K562 (cell line): Measurements from ENCODE around the gene SLC26A11. TPM values are rescaled to one million over a fixed set of nuclear protein-coding genes. Genes with fewer than 3 reads are reported as not detected.

Experiments
- ATAC-seq: fragments of 200-7000 bp; cut with Tn5 transposase; 3 replicates; pipeline ENCODE4 v1.9.1; 2020; ENCODE audit warnings: moderate library complexity
- BruUV-seq: library from RNA; stranded (reverse); fragments of 400-500 nt; replicated peaks from 2 replicates; lab custom pipeline; 2021; lab: Mats Ljungman, UMichigan
- CTCF ChIA-PET: fragments of 300-600 bp; formaldehyde crosslinking; extraction: SDS; loops from one replicate; lab custom pipeline; 2021; ENCODE audit warnings: low intra/inter-chr PET ratio; lab: Yijun Ruan, JAX
- POLR2A ChIA-PET: fragments of 300-600, 350-650 bp; sonication (Branson Sonifier 250); formaldehyde crosslinking; extraction: SDS; loops from one replicate; lab custom pipeline; 2021; ENCODE audit warnings: antibody characterized with exemption, inconsistent platforms; lab: Yijun Ruan, JAX
- DNase-seq, 4 experiments: peaks; one replicate each; pipeline versions ENCODE4 v3.0.0 to v3.0.0-alpha.2; 2011 to 2018; ENCODE audit warnings: low spot score in 3 of 4, mixed read lengths in 3 of 4; ENCODE audit errors: extremely low read depth in 1 of 4
- FAIRE-seq: peaks from 2 replicates; lab custom pipeline; 2011; peaks lifted over from hg19 to GRCh38; lab: Jason Lieb, UNC
- H2AFZ ChIP-seq: 2 replicates; pipeline ENCODE4 v1.6.0; 2011; ENCODE audit warnings: low read depth, low read length, control low read depth, inconsistent platforms
- H3K27ac ChIP-seq: fragments of 200-600 bp; 3 replicates; pipeline ENCODE4 v1.8.0; 2011; ENCODE audit warnings: low read depth, mild to moderate bottlenecking, control low read depth, inconsistent platforms, low read length, moderate library complexity, mixed read lengths; ENCODE audit errors: extremely low read depth
- H3K27me3 ChIP-seq, 2 experiments: fragments of 300-600 bp in 1 of 2; 2 replicates in 1 of 2; 3 replicates in 1 of 2; pipeline versions ENCODE4 v1.6.0 to v1.8.0; 2011; ENCODE audit warnings: inconsistent platforms in 2 of 2, low read length in 2 of 2, mild to moderate bottlenecking in 1 of 2, mixed read lengths in 1 of 2, moderate library complexity in 1 of 2; ENCODE audit not compliant: control insufficient read depth in 2 of 2, insufficient read depth in 2 of 2
- H3K36me3 ChIP-seq: fragments of 300-600 bp; 3 replicates; pipeline ENCODE4 v1.8.0; 2011; ENCODE audit warnings: mild to moderate bottlenecking, low read length, inconsistent platforms; ENCODE audit not compliant: control insufficient read depth, insufficient read depth
- H3K4me1 ChIP-seq, 2 experiments: fragments of 200-600 bp in 1 of 2; replicated peaks in 1 of 2; 2 replicates in 1 of 2; 3 replicates in 1 of 2; pipeline versions ENCODE4 v1.5.1 to v1.8.0; 2011; ENCODE audit warnings: inconsistent platforms in 2 of 2, low read length in 2 of 2, mild to moderate bottlenecking in 1 of 2, mixed read lengths in 1 of 2, moderate library complexity in 1 of 2; ENCODE audit not compliant: control insufficient read depth in 2 of 2, insufficient read depth in 2 of 2
- H3K4me2 ChIP-seq: 2 replicates; pipeline ENCODE4 v1.6.1; 2011; ENCODE audit warnings: low read length, control low read depth, inconsistent platforms, mixed read lengths; ENCODE audit not compliant: insufficient read depth
- H3K4me3 ChIP-seq: fragments of 200-600 bp; sonication (generic), shearing (Covaris generic); 2 replicates; pipeline ENCODE4 v1.5.1; 2016; ENCODE audit warnings: control low read depth, inconsistent platforms
- H3K79me2 ChIP-seq: fragments of 200-600 bp; 3 replicates; pipeline ENCODE4 v1.8.0; 2011; ENCODE audit warnings: low read length, inconsistent platforms; ENCODE audit not compliant: control insufficient read depth, insufficient read depth
- H3K9ac ChIP-seq, 2 experiments: 2 replicates each; pipeline versions ENCODE4 v1.6.0 to v1.6.1; 2011; ENCODE audit warnings: low read depth in 2 of 2, low read length in 2 of 2, control low read depth in 1 of 2, inconsistent platforms in 1 of 2, mild to moderate bottlenecking in 1 of 2, mixed read lengths in 1 of 2; ENCODE audit not compliant: insufficient read depth in 1 of 2
- H3K9me1 ChIP-seq: one replicate; pipeline ENCODE4 v1.6.0; 2011; ENCODE audit warnings: inconsistent platforms, mild to moderate bottlenecking, low read length, moderate library complexity; ENCODE audit not compliant: control insufficient read depth, insufficient read depth
- H3K9me3 ChIP-seq: replicated peaks from 2 replicates; pipeline ENCODE4 v1.5.1; 2011; ENCODE audit warnings: low read depth, low read length, inconsistent platforms; ENCODE audit not compliant: control insufficient read depth, insufficient read depth
- H4K20me1 ChIP-seq: replicated peaks from 2 replicates; pipeline ENCODE4 v1.6.1; 2011; ENCODE audit warnings: low read length, inconsistent platforms, mixed read lengths; ENCODE audit not compliant: control insufficient read depth, insufficient read depth
- COPS2 ChIP-seq: fragments of 450-650 bp; conservative IDR thresholded peaks from 2 replicates; pipeline ENCODE4 v1.6.1; 2016; ENCODE audit warnings: mild to moderate bottlenecking, moderate library complexity
- RAD21 ChIP-seq, 2 experiments: fragments of 250-450 bp in 1 of 2; fragments of 450-650 bp in 1 of 2; sonication (Bioruptor Pico) in 1 of 2; formaldehyde crosslinking in 1 of 2; IDR thresholded peaks in 1 of 2; conservative IDR thresholded peaks in 1 of 2; 2 replicates each; pipeline versions ENCODE4 v1.4.0 to v1.8.0; 2020 to 2022; ENCODE audit warnings: mild to moderate bottlenecking in 2 of 2, moderate library complexity in 1 of 2
- RCOR1 ChIP-seq, 2 experiments: IDR thresholded peaks; 2 replicates each; pipeline ENCODE4 v1.6.1; 2012; ENCODE audit warnings: low read depth in 2 of 2, low read length in 2 of 2, borderline replicate concordance in 1 of 2, improper control_type of control experiment in 1 of 2
- RFX1 ChIP-seq: fragments of 450-650 bp; IDR thresholded peaks from 2 replicates; pipeline ENCODE4 v1.6.1; 2016; ENCODE audit warnings: mild to moderate bottlenecking, moderate library complexity
- WGBS: fragments of 100-300 bp; shearing (Covaris generic); methylation state at CpG from one replicate; pipeline ENCODE4 v1.1.6; 2016; ENCODE audit warnings: low coverage, mixed read lengths; ENCODE audit not compliant: insufficient coverage; ENCODE audit errors: missing lambda C conversion rate; 5-methylcytosine and 5-hydroxymethylcytosine counted together
- in situ Hi-C: fragments of 300-500 bp; cut with MboI; formaldehyde crosslinking; loops from 4 replicates; pipeline ENCODE4 v1.15.0; 2018; ENCODE audit warnings: inconsistent platforms, mixed read lengths
- intact Hi-C: fragments of 100-400 bp; cut with micrococcal nuclease; formaldehyde crosslinking; loops from 2 replicates; pipeline ENCODE4 v1.14.2; 2022
- polyA plus RNA-seq, 8 experiments: library from polyadenylated mRNA; depleted of rRNA in 4 of 8; stranded (reverse) in 5 of 8; unstranded in 3 of 8; fragments of >200 nt; fragmentation: Nextera tagmentation in 2 of 8; fragmentation: Illumina TruSeq in 1 of 8; extraction: Ambion mirVana in 2 of 8; extraction: Trizol in 1 of 8; gene quantifications; 2 replicates each; pipeline versions ENCODE4 v1.2.1 to v1.2.3, GENCODE V29; 2011 to 2014; ENCODE audit warnings: inconsistent platforms in 1 of 8, missing spikeins in 1 of 8
- total RNA-seq, 7 experiments: library from RNA; depleted of rRNA in 6 of 7; stranded (reverse); fragments of >200 nt in 6 of 7; fragmentation: Illumina TruSeq in 2 of 7; extraction: Trizol in 2 of 7; gene quantifications; 2 replicates each; pipeline versions ENCODE4 v1.2.1 to v1.2.3, GENCODE V29; 2011 to 2021; ENCODE audit warnings: low replicate concordance in 1 of 7
- TF ChIP-seq, protein P1 (sequence below), 3 experiments: IDR thresholded peaks in 2 of 3; conservative IDR thresholded peaks in 1 of 3; 2 replicates each; pipeline ENCODE4 v1.5.1; 2011 to 2012; ENCODE audit warnings: low read length in 3 of 3, mild to moderate bottlenecking in 3 of 3, control low read depth in 2 of 3, improper control_type of control experiment in 1 of 3, inconsistent platforms in 1 of 3, low read depth in 1 of 3, mixed read lengths in 1 of 3, moderate library complexity in 1 of 3; ENCODE audit not compliant: insufficient read depth in 2 of 3

SLC26A11 gene
- total and polyA plus RNA-seq, 9 of the 15 experiments (the other 6 are each of a cell fraction or from before 2014, with no cell fraction given): 0.06 to 3.1 (median 1.2) TPM; not detected in 1

DNA sequence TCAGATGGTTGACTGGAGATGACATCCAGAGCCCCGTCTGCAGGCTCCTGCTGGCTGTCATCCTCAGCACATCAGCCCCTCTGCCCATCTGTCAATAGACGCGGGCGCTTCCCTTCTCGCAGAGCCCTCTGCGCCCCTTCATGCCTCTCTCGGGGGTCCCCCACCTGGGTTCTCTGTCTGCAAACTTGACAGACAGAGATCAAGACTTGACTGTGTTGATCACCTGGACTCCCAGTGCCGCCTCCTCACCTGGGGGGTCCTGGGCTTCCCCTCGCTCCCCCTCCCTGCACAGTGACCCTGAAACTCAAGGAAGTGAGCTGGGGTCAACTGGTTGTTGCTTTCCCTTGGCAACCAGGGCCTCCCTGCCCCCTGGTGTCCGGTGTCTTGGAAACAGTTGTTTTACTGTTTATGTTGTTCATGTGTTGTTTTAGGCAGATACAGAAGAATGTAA, 72.3 kb downstream of the SLC26A11 start:
- no peak overlapping the region for H2AFZ ChIP-seq
- in situ Hi-C loops: no loop called here
- ATAC-seq (no peak), FAIRE-seq (no peak), DNase-seq (peak in 1 of 4 experiments; percentile 2)
- TF ChIP-seq RAD21 (CRISPR knock-in tag; conservative IDR thresholded peaks at IDR 0.05 in 1 of 2, IDR thresholded peaks at IDR 0.05 in 1 of 2) (peak in 1 of 2 experiments; percentile 34; a peak in 1 of 4 replicates), COPS2 (no peak), RFX1 (peak; percentile 16; the same call in 1 of the 2 replicates), RCOR1 (IDR thresholded peaks at IDR 0.05; ENCODE audit: borderline replicate concordance in 1 of 2, low read depth in 2 of 2, low read length in 2 of 2) (no peak)
- TF ChIP-seq, protein P1, sequence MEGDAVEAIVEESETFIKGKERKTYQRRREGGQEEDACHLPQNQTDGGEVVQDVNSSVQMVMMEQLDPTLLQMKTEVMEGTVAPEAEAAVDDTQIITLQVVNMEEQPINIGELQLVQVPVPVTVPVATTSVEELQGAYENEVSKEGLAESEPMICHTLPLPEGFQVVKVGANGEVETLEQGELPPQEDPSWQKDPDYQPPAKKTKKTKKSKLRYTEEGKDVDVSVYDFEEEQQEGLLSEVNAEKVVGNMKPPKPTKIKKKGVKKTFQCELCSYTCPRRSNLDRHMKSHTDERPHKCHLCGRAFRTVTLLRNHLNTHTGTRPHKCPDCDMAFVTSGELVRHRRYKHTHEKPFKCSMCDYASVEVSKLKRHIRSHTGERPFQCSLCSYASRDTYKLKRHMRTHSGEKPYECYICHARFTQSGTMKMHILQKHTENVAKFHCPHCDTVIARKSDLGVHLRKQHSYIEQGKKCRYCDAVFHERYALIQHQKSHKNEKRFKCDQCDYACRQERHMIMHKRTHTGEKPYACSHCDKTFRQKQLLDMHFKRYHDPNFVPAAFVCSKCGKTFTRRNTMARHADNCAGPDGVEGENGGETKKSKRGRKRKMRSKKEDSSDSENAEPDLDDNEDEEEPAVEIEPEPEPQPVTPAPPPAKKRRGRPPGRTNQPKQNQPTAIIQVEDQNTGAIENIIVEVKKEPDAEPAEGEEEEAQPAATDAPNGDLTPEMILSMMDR (IDR thresholded peaks at IDR 0.05 in 2 of 3, conservative IDR thresholded peaks at IDR 0.05 in 1 of 3; ENCODE audit: insufficient read depth in 2 of 3, low read depth in 1 of 3, low read length in 3 of 3): peak in 1 of 3 experiments; percentile 25; a peak in 1 of 6 replicates
- H3K4me2 ChIP-seq: no peak overlapping the region
- no peaks in the 10 kb centered on the region for H3K27me3 ChIP-seq
- peak overlapping the region in 1 of 2 experiments; percentile 62; a peak in 1 of 4 replicates for H3K9ac ChIP-seq
- no TSS peak for BruUV-seq
- POLR2A ChIA-PET: interaction anchor here (0.8 kb wide), 1 partner anchor 14 kb away, joined by 3 read pairs; no protein-coding TSS in a partner anchor
- peaks cover 3% of the 10 kb centered on the region for H3K9me1 ChIP-seq
- CTCF ChIA-PET: interaction anchor here (0.9 kb wide), 1 partner anchor 96 kb away, joined by 3 read pairs; no protein-coding TSS in a partner anchor
- H3K36me3 ChIP-seq: peaks cover 68% of the 10 kb centered on the region; the same call in 2 of the 3 replicates
- H3K9me3 ChIP-seq: no peaks in the 10 kb centered on the region
- WGBS: 92% methylated on average over 8 of the region's 10 CpGs
- no peak overlapping the region for H3K27ac ChIP-seq
- no peaks in the 10 kb centered on the region for H4K20me1 ChIP-seq
- peaks cover 0 to 4% of the 10 kb centered on the region in 2 experiments; a peak in 1 of 5 replicates for H3K4me1 ChIP-seq
- intact Hi-C loops: no loop called here
- no peak overlapping the region for H3K4me3 ChIP-seq
- no peaks in the 10 kb centered on the region for H3K79me2 ChIP-seq
